Body of pancreas (tissue), 4 donors: ENCODE data around the gene SLC15A2. TPM values are rescaled to one million over a fixed set of nuclear protein-coding genes. Genes with fewer than 3 reads are reported as not detected.

Experiments used
- ATAC-seq: fragments of 150-250 bp; one replicate; pipeline ENCODE4 v1.9.1; 2016
- DNase-seq, 4 donors: peaks; one replicate each; pipeline ENCODE4 v3.0.0-alpha.2; 2019
- H3K27ac ChIP-seq, 4 donors: fragments of 200-600 bp; sonication (generic); 1 replicate in 3 of 4; 2 replicates in 1 of 4; pipeline versions ENCODE4 v1.5.1 to v1.6.1; 2016 to 2019; ENCODE audit warnings: mild to moderate bottlenecking in 1 of 4, mixed read lengths in 1 of 4, moderate library complexity in 1 of 4
- H3K27me3 ChIP-seq, 2 donors: fragments of 200-600 bp; sonication (generic); one replicate each; pipeline ENCODE4 v1.6.0; 2016; ENCODE audit warnings: mild to moderate bottlenecking in 1 of 2
- H3K36me3 ChIP-seq, 2 donors: fragments of 200-600 bp; sonication (generic); replicated peaks in 1 of 2; 2 replicates each; pipeline ENCODE4 v1.5.1; 2016; ENCODE audit warnings: low read depth in 2 of 2; ENCODE audit not compliant: insufficient read depth in 1 of 2
- H3K4me1 ChIP-seq: fragments of 200-600 bp; sonication (generic); one replicate; pipeline ENCODE4 v1.6.0; 2016
- H3K4me3 ChIP-seq, 2 donors: fragments of 200-600 bp; sonication (generic); 1 replicate in 1 of 2; 2 replicates in 1 of 2; pipeline ENCODE4 v1.5.1; 2016 to 2019
- H3K9me3 ChIP-seq, 3 donors: fragments of 200-600 bp; sonication (generic); 1 replicate in 2 of 3; 2 replicates in 1 of 3; pipeline ENCODE4 v1.5.1; 2016
- CTCF ChIP-seq, 7 experiments: fragments of 450-650 bp in 4 of 7; fragments of 200-600 bp in 3 of 7; sonication (generic) in 3 of 7; IDR thresholded peaks; one replicate each; pipeline ENCODE4 v1.5.1; 2016 to 2019; ENCODE audit warnings: antibody characterized with exemption in 7 of 7
- POLR2A ChIP-seq, 3 donors: fragments of 450-650 bp; IDR thresholded peaks; one replicate each; pipeline ENCODE4 v1.6.1; 2016; ENCODE audit warnings: antibody characterized with exemption in 3 of 3, mild to moderate bottlenecking in 2 of 3
- WGBS, 2 donors: methylation state at CpG; one replicate each; pipeline ENCODE4 v1.1.5; 2017; 5-methylcytosine and 5-hydroxymethylcytosine counted together
- intact Hi-C: fragments of 100-400 bp; cut with DNase I; formaldehyde crosslinking; loops from one replicate; pipeline ENCODE4 v1.15.1; 2023
- total RNA-seq, 2 donors: library from RNA; depleted of rRNA; stranded (reverse); fragments of >200 nt; gene quantifications; one replicate each; pipeline ENCODE4 v1.1.0, GENCODE V29; 2016

The SLC15A2 gene
- total RNA-seq, 2 donors from 2014 or later: 2.3 TPM

- Histone ChIP-seq H3K4me1 (no peaks in the 10 kb centered on the region), H3K4me3 (no peak overlapping the region), H3K9me3 (no peaks in the 10 kb centered on the region), H3K27ac (no peak overlapping the region), H3K36me3 (no peaks in the 10 kb centered on the region), H3K27me3 (no peaks in the 10 kb centered on the region)
- DNase-seq: peak in 1 of 4 donors; percentile 16
- 23 to 24% methylated on average over 1 of the region's 1 CpG for WGBS, 2 donors
- TF ChIP-seq POLR2A (IDR thresholded peaks at IDR 0.05) (no peak), CTCF (IDR thresholded peaks at IDR 0.05) (peak in 6 of 7 experiments; percentile 15 to 55 (median 42))
- intact Hi-C loops: loop anchor here (10.0 kb wide), 1 partner anchor 111 kb away; no protein-coding TSS in a partner anchor
- ATAC-seq: no peak
Observed at GRCh38 chr3:121883507-121883906, 10.7 kb upstream of the SLC15A2 start.

- no peak for DNase-seq
- no peaks in the 10 kb centered on the region for H3K36me3 ChIP-seq
- TF ChIP-seq CTCF (IDR thresholded peaks at IDR 0.05) (no peak), POLR2A (IDR thresholded peaks at IDR 0.05) (no peak)
- H3K4me3 ChIP-seq: no peak overlapping the region
- H3K4me1 ChIP-seq: no peaks in the 10 kb centered on the region
- WGBS, 2 donors: 68 to 69% methylated on average over 2 of the region's 2 CpGs
- ATAC-seq: no peak
- intact Hi-C loops: loop anchor here (10.0 kb wide), 1 partner anchor 109 kb away; no protein-coding TSS in a partner anchor
- no peaks in the 10 kb centered on the region for H3K27me3 ChIP-seq
- H3K27ac ChIP-seq: no peak overlapping the region
- no peaks in the 10 kb centered on the region for H3K9me3 ChIP-seq
Observed at GRCh38 chr3:121885386-121885785, 8.8 kb upstream of the SLC15A2 start.

- 0% methylated on average over 1 of the region's 1 CpG for WGBS, 2 donors
- TF ChIP-seq CTCF (IDR thresholded peaks at IDR 0.05) (peak in 1 of 7 experiments; percentile 16), POLR2A (IDR thresholded peaks at IDR 0.05) (no peak)
- DNase-seq: peak; percentile 22 to 62 (median 48)
- Histone ChIP-seq H3K27me3 (no peaks in the 10 kb centered on the region), H3K9me3 (no peaks in the 10 kb centered on the region), H3K4me1 (peaks cover 34% of the 10 kb centered on the region), H3K36me3 (no peaks in the 10 kb centered on the region), H3K27ac (peak overlapping the region in 3 of 4 donors; percentile 65 to 77 (median 66)), H3K4me3 (no peak overlapping the region)
- ATAC-seq: peak; percentile 92
- intact Hi-C loops: no loop called here
Observed at GRCh38 chr3:121895121-121895520, 920 bp downstream of the SLC15A2 start.

DNA sequence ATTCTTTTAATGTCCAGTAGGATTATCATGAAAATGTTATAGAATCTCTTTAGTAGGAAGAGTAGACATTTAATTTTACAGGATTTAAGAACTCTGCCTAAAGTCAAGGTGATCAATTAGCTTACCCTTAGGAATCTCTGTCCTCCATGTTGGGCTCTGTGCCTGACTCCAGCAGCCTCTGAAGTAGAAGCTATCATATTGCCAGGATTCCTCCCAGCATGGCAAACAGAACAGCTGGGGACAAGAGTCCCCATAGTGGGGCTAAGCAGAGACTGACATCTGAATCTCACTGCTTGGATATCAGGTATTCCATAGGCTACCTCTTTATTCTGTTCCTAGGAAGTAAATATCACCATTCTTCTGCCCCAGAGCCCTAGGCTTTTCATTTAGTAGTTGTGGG is 1.5 kb downstream of the SLC15A2 start:
- Histone ChIP-seq H3K4me1 (peaks cover 34% of the 10 kb centered on the region), H3K27me3 (no peaks in the 10 kb centered on the region), H3K4me3 (no peak overlapping the region), H3K27ac (peak overlapping the region in 1 of 4 donors; percentile 66), H3K9me3 (no peaks in the 10 kb centered on the region), H3K36me3 (no peaks in the 10 kb centered on the region)
- TF ChIP-seq POLR2A (IDR thresholded peaks at IDR 0.05) (no peak), CTCF (IDR thresholded peaks at IDR 0.05) (no peak)
- no peak for ATAC-seq
- intact Hi-C loops: no loop called here
- no peak for DNase-seq

DNA sequence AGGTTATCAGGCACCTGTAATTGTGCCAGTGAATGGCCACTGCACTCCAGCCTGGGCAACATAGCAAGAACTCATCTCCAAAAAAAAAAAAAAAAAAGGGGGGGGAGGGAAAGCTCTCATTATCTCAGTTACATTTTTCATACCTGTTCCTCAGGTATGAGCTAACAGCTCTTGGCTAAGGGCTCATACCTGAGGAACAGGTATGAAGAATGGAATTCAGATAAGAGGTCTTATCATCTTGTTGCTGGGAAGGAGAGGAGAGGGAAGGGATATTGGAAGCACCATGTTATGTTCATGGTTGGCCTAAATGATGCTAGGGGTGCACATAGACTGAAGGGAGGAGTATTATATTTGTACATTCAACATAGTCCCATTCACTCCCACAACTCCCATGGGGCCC is 2.6 kb downstream of the SLC15A2 start:
- H3K9me3 ChIP-seq: no peaks in the 10 kb centered on the region
- peak; percentile 17 for ATAC-seq
- H3K4me3 ChIP-seq: no peak overlapping the region
- H3K4me1 ChIP-seq: peaks cover 34% of the 10 kb centered on the region
- TF ChIP-seq CTCF (IDR thresholded peaks at IDR 0.05) (no peak), POLR2A (IDR thresholded peaks at IDR 0.05) (no peak)
- no peaks in the 10 kb centered on the region for H3K27me3 ChIP-seq
- H3K27ac ChIP-seq: no peak overlapping the region
- no peaks in the 10 kb centered on the region for H3K36me3 ChIP-seq
- DNase-seq: no peak
- intact Hi-C loops: no loop called here
